Suppressor macrophage treated with lipopolysaccharide for 1 hour (primary cell): Measurements from ENCODE around the gene RAB27A.
"Not testable (repeated sequence)": the region's sequence is repeated elsewhere in the genome, so short reads cannot be mapped to it uniquely, and the experiment has no call there.

ENCODE experiments used
- DNase-seq, 3 donors: peaks; one replicate each; pipeline ENCODE4 v3.0.0-alpha.2; 2020 to 2022

RAB27A gene

DNA sequence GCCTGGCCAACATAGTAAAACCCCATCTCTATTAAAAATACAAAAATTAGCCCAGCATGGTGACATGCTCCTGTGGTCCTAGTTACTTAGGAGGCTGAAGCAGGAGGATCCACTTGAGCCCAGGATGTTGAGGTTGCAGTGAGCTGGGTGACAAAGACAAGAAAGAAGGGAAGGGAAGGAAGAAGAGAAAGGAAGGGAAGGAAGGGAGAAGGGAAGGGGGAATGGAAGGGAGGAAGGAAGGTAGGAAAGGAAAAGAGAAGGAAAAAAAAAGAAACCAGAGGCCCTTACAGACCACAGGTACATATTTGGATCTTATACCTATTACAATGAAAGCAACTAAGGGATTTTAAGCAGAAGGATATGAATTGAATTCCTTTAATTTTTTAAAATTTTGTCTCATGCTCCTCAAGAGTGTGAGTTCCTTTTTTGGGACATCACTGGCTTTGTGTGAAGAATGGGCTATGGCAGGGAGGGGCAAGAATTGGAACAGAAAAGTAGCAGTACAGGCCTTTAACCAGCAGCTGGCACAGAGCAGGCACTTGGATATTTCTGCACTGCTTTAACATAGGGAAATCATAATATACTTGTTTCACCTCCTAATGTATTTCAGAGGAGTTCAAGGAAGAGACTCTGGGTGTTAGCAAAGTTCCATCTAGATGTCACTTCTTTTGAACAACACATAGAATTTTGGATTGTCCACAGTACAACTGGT is 7.9 kb downstream of the RAB27A start:
- DNase-seq, result peak in 2 of 3 donors; percentile 7 to 12

GRCh38 chr15:55280589-55280988 is 9.0 kb downstream of the RAB27A start:
- peak in 2 of 3 donors; percentile 16 to 31 for DNase-seq

- peak; percentile 74 to 87 (median 86) for DNase-seq
Observed at GRCh38 chr15:55279746-55280351, 9.8 kb downstream of the RAB27A start.

DNA sequence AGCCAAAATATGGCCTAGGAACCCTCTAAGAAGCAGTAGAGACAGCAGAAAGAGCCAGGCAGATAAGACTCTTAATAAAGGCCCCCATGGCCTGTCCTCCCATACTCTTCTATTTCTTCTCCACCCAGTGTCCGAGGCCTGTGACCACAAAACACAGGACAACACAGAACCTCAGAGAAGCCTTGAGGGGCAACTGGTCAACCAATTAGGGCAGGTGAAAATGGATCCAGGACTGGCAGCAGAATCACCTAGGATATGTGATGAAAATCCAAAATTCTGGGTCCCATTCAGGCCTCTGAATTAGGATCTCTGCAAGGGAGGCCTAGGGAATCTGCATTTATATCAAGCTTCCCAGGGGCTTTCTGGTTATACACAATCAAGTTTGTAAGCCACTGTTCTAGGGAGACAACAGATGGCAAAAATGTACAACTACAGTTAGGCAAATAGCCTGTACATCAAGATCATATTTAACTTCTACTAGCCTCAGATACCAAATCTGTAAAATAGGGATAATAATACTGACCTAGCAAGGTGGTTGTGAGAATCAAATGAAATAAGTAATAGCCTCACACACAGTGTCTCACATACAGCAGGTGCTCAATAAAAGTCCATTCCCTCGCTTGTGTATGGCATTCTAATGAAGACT is 10.4 kb downstream of the RAB27A start:
- no peak for DNase-seq

GRCh38 chr15:55277715-55278114 is 11.9 kb downstream of the RAB27A start:
- no peak for DNase-seq

DNA sequence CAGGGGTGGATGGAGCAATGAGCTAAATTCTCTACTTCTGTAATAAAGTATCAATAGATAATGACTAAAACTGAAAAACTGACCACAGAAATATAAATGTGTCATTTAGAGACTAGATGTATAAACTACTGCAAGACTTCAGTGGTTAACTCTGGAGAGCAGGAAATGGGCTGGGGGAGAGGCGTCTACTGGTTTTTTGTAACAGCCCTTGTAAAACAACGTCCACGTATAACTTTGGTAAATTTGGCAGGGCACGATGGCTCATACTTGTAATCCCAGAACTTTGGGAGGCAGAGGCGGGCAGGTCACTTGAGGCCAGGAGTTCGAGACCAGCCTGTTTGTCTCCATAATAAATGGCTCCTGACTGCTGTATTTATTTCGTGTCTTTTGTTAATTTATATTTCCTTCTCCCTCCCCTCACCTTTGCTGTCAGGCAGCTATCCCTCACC is 12.5 kb downstream of the RAB27A start:
- DNase-seq, result peak; percentile 17 to 40 (median 35)

GRCh38 chr15:55276324-55276723 is 13.3 kb downstream of the RAB27A start:
- no peak for DNase-seq

DNA sequence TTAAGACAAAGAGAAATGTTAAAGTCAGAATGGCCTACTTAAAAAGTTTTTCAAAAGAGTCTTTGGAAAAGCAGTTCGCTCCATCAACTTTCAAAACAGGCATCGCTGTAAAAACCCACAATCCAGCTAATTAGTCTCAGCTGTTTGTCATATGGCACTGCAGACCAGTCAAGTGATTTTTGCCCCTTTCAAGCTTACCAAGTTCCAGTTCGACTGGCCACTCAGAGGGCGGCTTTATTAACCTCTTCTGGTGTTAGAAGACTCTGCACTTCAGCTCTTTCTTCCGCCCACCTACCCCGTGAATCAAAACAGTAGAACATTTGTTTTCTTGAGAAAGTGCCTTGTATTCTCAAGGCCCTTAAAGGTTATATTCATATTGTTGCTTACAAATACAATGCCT is 19.3 kb downstream of the RAB27A start:
- DNase-seq, result no peak

DNA sequence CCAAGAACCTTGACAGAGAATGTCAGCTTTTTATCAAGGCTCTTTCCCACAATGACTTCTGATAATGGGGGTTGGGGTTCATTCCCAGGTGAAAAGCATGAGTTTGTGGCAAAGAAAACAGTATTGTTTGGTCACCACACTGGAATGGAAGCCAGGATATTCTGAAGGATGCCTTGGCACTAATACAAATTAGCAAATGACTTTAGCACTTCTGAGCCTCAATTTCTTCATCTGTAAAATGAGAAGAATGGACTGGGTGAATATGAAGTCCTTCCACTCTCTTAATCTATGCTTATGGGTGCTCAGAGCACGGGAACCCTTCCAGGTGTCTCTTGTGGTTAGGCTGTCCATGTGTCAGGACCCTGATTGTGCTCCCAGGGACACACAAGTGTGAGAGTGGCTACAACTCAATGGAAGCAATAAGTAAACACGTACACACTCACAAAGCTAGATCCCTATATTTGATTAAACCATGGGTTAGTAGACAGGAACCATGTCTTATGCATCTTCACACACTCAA is 21.4 kb downstream of the RAB27A start:
- no peak for DNase-seq

DNA sequence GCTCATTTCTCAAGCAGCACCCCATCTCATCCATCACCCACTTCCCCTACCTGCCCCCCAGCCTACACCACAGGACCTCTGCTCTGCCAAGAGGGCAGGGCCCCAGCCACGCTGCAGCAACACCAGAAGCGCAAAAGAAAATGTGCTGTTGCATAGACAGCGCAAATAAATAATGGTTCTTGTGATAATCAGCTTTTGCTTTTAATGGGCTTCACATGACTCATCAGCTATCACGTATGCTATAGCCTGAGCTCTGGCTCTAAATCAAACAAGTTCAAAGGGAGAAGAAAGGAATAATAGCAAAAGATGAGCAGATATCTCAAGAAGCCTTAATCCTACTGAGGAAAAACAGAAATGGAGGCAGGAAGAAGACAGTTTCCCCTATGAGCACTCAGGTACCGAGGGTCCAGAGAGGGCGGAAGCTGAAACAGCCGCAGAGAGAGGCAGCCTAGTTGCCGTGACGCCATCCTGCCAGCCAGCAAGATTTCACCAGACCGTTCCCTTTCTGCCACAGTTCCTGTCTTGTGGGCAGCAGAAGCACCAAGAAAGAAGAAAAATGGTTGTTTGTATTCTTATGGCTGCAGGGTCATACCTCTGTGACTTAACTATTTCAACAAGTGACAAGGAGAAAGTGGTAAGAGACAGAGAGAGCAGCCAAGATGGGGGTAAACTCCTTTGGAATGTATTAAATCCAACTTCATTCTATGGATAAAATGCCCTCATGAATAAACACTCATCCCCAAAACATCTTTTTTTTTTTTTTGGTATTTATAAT is 22.0 kb downstream of the RAB27A start:
- DNase-seq, result peak; percentile 70 to 75 (median 75)

- no peak for DNase-seq
Observed at GRCh38 chr15:55266547-55266946, 23.1 kb downstream of the RAB27A start.

DNA sequence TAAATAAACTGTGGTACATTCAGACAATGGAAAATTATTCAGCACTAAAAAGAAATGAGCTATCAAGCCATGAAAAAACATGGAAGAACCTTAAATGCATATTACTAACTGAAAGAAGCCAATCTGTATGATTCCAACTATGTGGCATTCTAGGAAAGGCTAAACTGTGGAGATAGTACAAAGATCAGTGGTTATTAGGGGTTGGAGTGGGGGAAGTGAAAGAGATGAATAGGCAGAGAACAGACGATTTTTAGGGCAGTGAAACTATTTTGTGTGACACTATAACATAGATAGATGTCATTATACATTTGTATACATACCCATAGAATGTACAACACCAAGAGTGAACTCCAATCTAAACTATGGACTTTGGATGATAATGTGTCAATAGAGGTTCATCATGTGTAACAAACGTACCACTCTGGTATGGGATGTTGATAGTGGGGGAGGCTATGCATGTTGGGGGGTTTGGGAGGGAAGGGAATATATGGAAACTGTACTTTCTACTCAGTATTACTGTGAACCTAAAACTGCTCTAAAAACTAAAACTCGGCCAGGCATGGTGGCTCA is 29.0 kb downstream of the RAB27A start:
- no peak for DNase-seq

DNA sequence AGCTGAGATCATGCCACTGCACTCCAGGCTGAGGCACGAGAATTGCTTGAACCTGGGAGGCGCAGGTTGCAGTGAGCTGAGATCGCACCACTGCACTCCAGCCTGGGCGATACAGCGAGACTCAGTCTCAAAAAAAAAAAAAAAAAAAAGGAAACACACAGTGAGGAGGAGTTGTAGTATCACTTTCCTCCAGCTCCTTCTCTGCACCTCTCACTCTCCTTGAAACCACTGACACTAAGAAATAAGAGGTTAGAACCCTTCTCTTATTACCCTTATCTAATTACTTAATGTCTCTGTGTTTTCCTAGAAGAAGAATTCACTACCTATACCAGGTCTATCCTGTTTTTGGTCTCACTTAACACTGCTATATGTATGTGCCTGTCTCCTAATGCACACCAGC is 31.7 kb downstream of the RAB27A start:
- no peak for DNase-seq

- no peak for DNase-seq
Observed at GRCh38 chr15:55257012-55257670, 32.5 kb downstream of the RAB27A start.

- no peak for DNase-seq
Observed at GRCh38 chr15:55256281-55257011, 33.2 kb downstream of the RAB27A start.

DNA sequence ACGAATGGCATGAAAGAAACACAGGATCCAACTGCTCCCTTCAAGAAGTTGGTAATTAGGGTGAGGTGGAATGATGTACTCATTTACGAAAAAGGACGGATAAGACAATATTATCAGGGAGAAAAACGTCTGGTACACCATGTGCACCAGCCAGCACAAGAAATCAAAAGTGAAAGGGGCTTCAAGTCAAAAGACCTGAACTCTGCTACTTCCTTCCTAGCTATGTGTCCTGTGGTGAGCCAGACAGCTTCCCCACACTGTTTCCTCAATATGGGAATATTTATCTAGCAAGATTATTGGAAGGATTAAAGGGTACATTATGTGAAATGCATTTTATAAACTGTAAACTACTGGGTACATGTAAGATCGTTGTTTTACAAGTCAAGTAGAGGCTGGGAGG is 33.9 kb downstream of the RAB27A start:
- DNase-seq, result peak; percentile 38 to 58 (median 43)

DNA sequence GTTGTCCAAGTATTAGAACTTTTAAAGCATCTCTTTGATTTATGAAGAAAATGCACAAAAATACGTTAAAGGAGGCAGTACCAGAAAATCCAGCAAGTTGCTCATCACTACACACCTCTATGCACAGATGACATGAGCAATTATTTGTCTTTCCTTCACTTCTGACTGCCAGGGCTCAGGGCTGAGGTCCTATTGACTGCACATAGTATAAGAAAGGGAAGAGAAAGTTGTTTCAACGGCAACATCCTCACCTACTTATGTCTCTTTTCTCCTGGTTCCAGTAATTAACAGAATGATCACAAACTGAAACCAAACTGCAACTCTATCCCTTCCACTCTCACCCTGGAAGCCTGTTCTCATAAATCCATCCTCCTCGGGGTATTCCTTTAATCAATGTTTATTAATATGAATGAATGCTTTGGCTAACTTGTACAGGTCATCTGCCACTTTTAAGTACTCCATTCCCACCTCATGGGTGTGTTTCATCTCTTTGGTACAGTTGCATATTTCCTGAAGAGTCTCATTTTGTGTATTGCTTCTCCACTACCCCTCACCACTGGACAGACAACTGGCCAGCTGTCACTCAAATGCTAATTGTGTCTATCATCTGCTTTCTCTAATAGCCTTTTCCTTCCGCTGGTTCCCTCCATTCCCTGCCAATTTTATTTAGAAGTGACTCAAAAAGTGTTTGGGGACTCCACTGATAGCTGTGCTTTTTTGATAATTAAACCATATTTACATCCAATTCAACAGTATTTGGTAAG is 34.5 kb downstream of the RAB27A start:
- DNase-seq, result peak; percentile 11 to 21 (median 14)

GRCh38 chr15:55253580-55253979 is 36.0 kb downstream of the RAB27A start:
- DNase-seq, result peak; percentile 25 to 72 (median 68)

- not testable (repeated sequence) for DNase-seq
Observed at GRCh38 chr15:55252201-55252600, 37.4 kb downstream of the RAB27A start.

GRCh38 chr15:55250941-55251340 is 38.7 kb downstream of the RAB27A start:
- DNase-seq, result peak in 1 of 3 donors; percentile 18
